Heart right ventricle (tissue), 16 donors: Measurements from ENCODE around the gene TNS3. TPM values are rescaled to one million over a fixed set of nuclear protein-coding genes. Genes with fewer than 3 reads are reported as not detected.

Source experiments
- ATAC-seq, 8 donors: fragments of 200-7000 bp; cut with Tn5 transposase; one replicate each; pipeline ENCODE4 v1.9.1; 2020; ENCODE audit warnings: mild to moderate bottlenecking in 8 of 8, moderate library complexity in 8 of 8, moderate number of reproducible peaks in 1 of 8
- DNase-seq, 2 donors: peaks; one replicate each; pipeline ENCODE4 v3.0.0-alpha.2; 2020
- H3K27ac ChIP-seq, 10 donors: fragments of 200-600 bp; sonication (generic) in 2 of 10; one replicate each; pipeline versions ENCODE4 v1.5.0 to v1.8.0; 2020 to 2022; ENCODE audit warnings: mild to moderate bottlenecking in 3 of 10
- H3K27me3 ChIP-seq, 7 donors: fragments of 200-600 bp; one replicate each; pipeline ENCODE4 v1.8.0; 2021 to 2022; ENCODE audit warnings: mild to moderate bottlenecking in 2 of 7
- H3K36me3 ChIP-seq, 9 donors: fragments of 200-600 bp; sonication (generic) in 1 of 9; one replicate each; pipeline versions ENCODE4 v1.5.0 to v1.8.0; 2020 to 2022; ENCODE audit warnings: mild to moderate bottlenecking in 2 of 9
- H3K4me1 ChIP-seq, 9 donors: fragments of 200-600 bp; sonication (generic) in 1 of 9; one replicate each; pipeline versions ENCODE4 v1.5.0 to v1.8.0; 2020 to 2022; ENCODE audit warnings: mild to moderate bottlenecking in 4 of 9
- H3K4me3 ChIP-seq, 10 donors: fragments of 200-600 bp; sonication (generic) in 2 of 10; one replicate each; pipeline versions ENCODE4 v1.5.0 to v1.8.0; 2020 to 2022; ENCODE audit warnings: mild to moderate bottlenecking in 7 of 10, moderate library complexity in 2 of 10
- H3K9me3 ChIP-seq, 11 donors: fragments of 200-600 bp in 10 of 11; sonication (generic) in 2 of 11; one replicate each; pipeline versions ENCODE4 v1.5.0 to v1.8.0; 2013 to 2022; ENCODE audit warnings: mild to moderate bottlenecking in 2 of 11, control low read depth in 1 of 11, moderate library complexity in 1 of 11
- CTCF ChIP-seq, 9 donors: fragments of 200-600 bp; sonication (generic) in 2 of 9; IDR thresholded peaks; one replicate each; pipeline versions ENCODE4 v1.5.0 to v1.8.0; 2021 to 2022; ENCODE audit warnings: antibody characterized with exemption in 9 of 9, mild to moderate bottlenecking in 5 of 9, moderate library complexity in 1 of 9
- WGBS, 2 donors: extraction: QIAGEN DNeasy Blood & Tissue Kit; methylation state at CpG; one replicate each; pipeline ENCODE4 v1.1.7; 2013; ENCODE audit warnings: inconsistent platforms in 1 of 2; 5-methylcytosine and 5-hydroxymethylcytosine counted together
- intact Hi-C, 10 donors: fragments of 100-400 bp; cut with DNase I; formaldehyde crosslinking; loops; one replicate each; pipeline versions ENCODE4 v1.11.1 to v1.14.2; 2022
- polyA plus RNA-seq, 2 donors: library from polyadenylated mRNA; stranded (reverse); fragments of 200-250 nt; gene quantifications; one replicate each; pipeline ENCODE4 v1.2.3, GENCODE V29; 2013
- total RNA-seq, 10 donors: library from RNA; stranded (reverse); fragmentation: NEBNext Ultra II Directional in 3 of 10; extraction: Animal tissue kit (Norgen Biotek cat#: 25700) in 3 of 10; gene quantifications; one replicate each; pipeline versions ENCODE4 v1.2.1 to v1.2.4, GENCODE V29; 2021 to 2023
- donor health status: Arrhythmogenic right ventricular cardiomyopathy.
- donor health status: ischemic (EF 13 %, LVEDD 7.1; RV severe dilation, severe dysfunction).
- donor health status: healthy with polysubstance abuse.
- donor health status: DM: no; HTN: yes; CAD: no.
- donor health status: DM: no; HTN: no; CAD: no.
- donor health status: ischemic (EF 25% LVEDD 6.9; RV normal size, moderate dysfunction).
- donor health status: ischemic (EF 25% LVEDD 5.7; RV mildly dilated, moderate dysfunction).
- donor health status: healthy.
- donor health status: DM: yes; HTN: yes; CAD: no.
- donor health status: Ischemic cardiomyopathy.
- donor health status: ischemic (EF 35%, LVEDD 5.7; RV mildly dilated, moderate dysfunction).
- donor health status: nonischemic (EF 11% LVEDD 7.7; RV severe dilation, severe dysfunction).
- donor health status: DM: yes; HTN: yes; CAD: no.
- donor health status: PGD.
- donor health status: ischemic (EF 29% LVEDD 5.4; RV normal size, mild dysfunction).
- donor health status: nonischemic (EF 23%, LVEDD 6.1; RV moderate dilation, normal function).

The TNS3 gene
- total and polyA plus RNA-seq, 12 donors = 6.7 to 74.2 (median 34.0) TPM

GRCh38 chr7:47252675-47253074 lies 329.2 kb downstream of the TNS3 start:
- no peak for TF ChIP-seq CTCF (IDR thresholded peaks at IDR 0.05)
- no peak for DNase-seq
- no peaks in the 10 kb centered on the region for H3K36me3 ChIP-seq
- no peak overlapping the region for H3K4me3 ChIP-seq
- H3K9me3 ChIP-seq = peaks cover 0 to 16% (median 0%) of the 10 kb centered on the region in 11 donors
- no peaks in the 10 kb centered on the region for H3K27me3 ChIP-seq
- WGBS, 2 donors = 94 to 95% methylated on average over 5 of the region's 5 CpGs
- ATAC-seq = no peak
- intact Hi-C loops = loop anchor here in 7 of 10 donors (5.0 to 10.0 kb wide), 8 partner anchors 68 to 1358 kb away; partner anchors contain the start of gene IGFBP3 (in 1 of the 7)
- peaks cover 2 to 17% (median 15%) of the 10 kb centered on the region in 9 donors for H3K4me1 ChIP-seq
- H3K27ac ChIP-seq = no peak overlapping the region

GRCh38 chr7:47249361-47249760 lies 332.6 kb downstream of the TNS3 start:
- DNase-seq (no peak), ATAC-seq (no peak)
- Histone ChIP-seq H3K4me1 (peaks cover 0 to 19% (median 11%) of the 10 kb centered on the region in 9 donors), H3K4me3 (no peak overlapping the region), H3K9me3 (peaks cover 0 to 16% (median 0%) of the 10 kb centered on the region in 11 donors), H3K27me3 (no peaks in the 10 kb centered on the region), H3K36me3 (no peaks in the 10 kb centered on the region), H3K27ac (no peak overlapping the region)
- no peak for TF ChIP-seq CTCF (IDR thresholded peaks at IDR 0.05)
- WGBS, 2 donors = 91 to 93% methylated on average over 2 of the region's 2 CpGs
- intact Hi-C loops = loop anchor here in 1 of 10 donors (10.0 kb wide), 1 partner anchor 1335 kb away; no protein-coding TSS in a partner anchor

GRCh38 chr7:47248797-47249196 lies 333.1 kb downstream of the TNS3 start:
- DNase-seq (no peak), ATAC-seq (peak in 1 of 8 donors; percentile 65)
- intact Hi-C loops = loop anchor here in 1 of 10 donors (10.0 kb wide), 1 partner anchor 1334 kb away; no protein-coding TSS in a partner anchor
- no peaks in the 10 kb centered on the region for H3K27me3 ChIP-seq
- TF ChIP-seq CTCF (IDR thresholded peaks at IDR 0.05) = no peak
- H3K27ac ChIP-seq = no peak overlapping the region
- no peaks in the 10 kb centered on the region for H3K36me3 ChIP-seq
- no peak overlapping the region for H3K4me3 ChIP-seq
- H3K9me3 ChIP-seq = peaks cover 0 to 16% (median 0%) of the 10 kb centered on the region in 11 donors
- peaks cover 0 to 16% (median 6%) of the 10 kb centered on the region in 9 donors for H3K4me1 ChIP-seq
- WGBS, 2 donors = 78 to 86% methylated on average over 3 of the region's 3 CpGs

GRCh38 chr7:47247132-47247531 lies 334.8 kb downstream of the TNS3 start:
- DNase-seq (no peak), ATAC-seq (peak in 1 of 8 donors; percentile 44)
- intact Hi-C loops = loop anchor here in 1 of 10 donors (10.0 kb wide), 1 partner anchor 1332 kb away; no protein-coding TSS in a partner anchor
- H3K4me1 ChIP-seq = peaks cover 0 to 9% (median 0%) of the 10 kb centered on the region in 9 donors
- TF ChIP-seq CTCF (IDR thresholded peaks at IDR 0.05) = no peak
- H3K27ac ChIP-seq = no peak overlapping the region
- no peak overlapping the region for H3K4me3 ChIP-seq
- H3K9me3 ChIP-seq = peaks cover 0 to 13% (median 0%) of the 10 kb centered on the region in 11 donors
- WGBS, 2 donors = 35 to 40% methylated on average over 5 of the region's 5 CpGs
- no peaks in the 10 kb centered on the region for H3K36me3 ChIP-seq
- H3K27me3 ChIP-seq = no peaks in the 10 kb centered on the region
